GM10266 (cell line): Measurements from ENCODE around the gene TRRAP.

Source experiments
- DNase-seq: peaks from one replicate; pipeline ENCODE4 v3.0.0; 2012; ENCODE audit errors: extremely low spot score
- CTCF ChIP-seq: IDR thresholded peaks from 2 replicates; pipeline ENCODE4 v1.5.1; 2012; ENCODE audit warnings: mild to moderate bottlenecking, low read depth; ENCODE audit not compliant: control insufficient read depth, insufficient read depth; ENCODE audit errors: missing control alignments

Gene TRRAP

GRCh38 chr7:99002148-99002826, 124.0 kb downstream of the TRRAP start:
- no peak for TF ChIP-seq CTCF

GRCh38 chr7:99002827-99003212, 124.5 kb downstream of the TRRAP start:
- no peak for DNase-seq
- no peak for TF ChIP-seq CTCF

More at GRCh38 chr7:99002148-99002826, 124.0 kb downstream of the TRRAP start:
- DNase-seq: no peak

- DNase-seq: no peak
- TF ChIP-seq CTCF: no peak
These were observed 125.1 kb downstream of the TRRAP start for GRCh38 chr7:99003419-99003818.

- no peak for DNase-seq
- TF ChIP-seq CTCF: no peak
These were observed 125.9 kb downstream of the TRRAP start for GRCh38 chr7:99004216-99004615.

GRCh38 chr7:99004781-99005500, 126.6 kb downstream of the TRRAP start:
- TF ChIP-seq CTCF: no peak
- no peak for DNase-seq

GRCh38 chr7:99005776-99006175, 127.4 kb downstream of the TRRAP start:
- TF ChIP-seq CTCF: no peak
- DNase-seq: peak; percentile 62
